NT2/D1 (cell line): ENCODE data around the gene FKBP4.

Source experiments
- DNase-seq: peaks from one replicate; pipeline ENCODE4 v3.0.0-alpha.2; 2011; ENCODE audit warnings: low read depth, low spot score
- H3K27me3 ChIP-seq: 2 replicates; pipeline ENCODE4 v1.6.0; 2011; ENCODE audit warnings: mild to moderate bottlenecking; ENCODE audit not compliant: insufficient read length, insufficient read depth
- H3K36me3 ChIP-seq: 2 replicates; pipeline ENCODE4 v1.6.1; 2011; ENCODE audit warnings: mild to moderate bottlenecking, low read length, mixed read lengths; ENCODE audit not compliant: insufficient read depth, insufficient read length
- H3K4me1 ChIP-seq: 2 replicates; pipeline ENCODE4 v1.5.1; 2011; ENCODE audit not compliant: insufficient read depth, insufficient read length
- H3K4me3 ChIP-seq: 2 replicates; pipeline ENCODE4 v1.5.1; 2011; ENCODE audit warnings: low read depth; ENCODE audit not compliant: insufficient read length
- H3K9ac ChIP-seq: 2 replicates; pipeline ENCODE4 v1.6.0; 2011; ENCODE audit warnings: low read depth; ENCODE audit not compliant: insufficient read length
- H3K9me3 ChIP-seq: 2 replicates; pipeline ENCODE4 v1.5.1; 2011; ENCODE audit warnings: mild to moderate bottlenecking, low read length; ENCODE audit not compliant: insufficient read depth
- SUZ12 ChIP-seq: IDR thresholded peaks from 2 replicates; pipeline ENCODE4 v1.6.1; 2011; ENCODE audit not compliant: insufficient read length, insufficient read depth; ENCODE audit errors: extremely low read depth
- YY1 ChIP-seq: IDR thresholded peaks from 2 replicates; pipeline ENCODE4 v1.6.1; 2011; ENCODE audit not compliant: insufficient read length, insufficient read depth
- ZNF274 ChIP-seq: IDR thresholded peaks from 2 replicates; pipeline ENCODE4 v1.6.1; 2011; ENCODE audit warnings: mild to moderate bottlenecking, low read depth, low read length

Gene FKBP4

DNA sequence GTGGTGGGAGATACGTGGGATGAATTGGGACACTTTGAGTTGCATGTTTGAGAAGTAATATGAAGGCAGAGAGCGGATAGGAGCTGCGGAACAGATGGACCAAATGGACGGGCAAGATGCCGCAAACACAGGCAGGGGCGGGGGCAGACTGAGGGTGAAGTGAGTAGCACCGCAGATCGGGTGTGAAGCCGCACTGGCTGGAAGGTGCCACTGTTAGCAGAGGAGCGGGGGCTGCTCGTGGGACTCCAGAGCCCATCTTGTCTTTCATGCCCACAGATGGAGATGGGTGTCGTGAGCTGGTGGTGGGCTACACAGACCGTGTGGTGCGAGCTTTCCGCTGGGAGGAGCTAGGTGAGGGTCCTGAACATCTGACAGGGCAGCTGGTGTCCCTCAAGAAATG is 25.0 kb downstream of the FKBP4 start:
- DNase-seq: no peak
- H3K9ac ChIP-seq: no peak overlapping the region
- H3K36me3 ChIP-seq: peaks cover 91% of the 10 kb centered on the region
- H3K4me1 ChIP-seq: peaks cover 15% of the 10 kb centered on the region
- no peak overlapping the region for H3K4me3 ChIP-seq
- no peaks in the 10 kb centered on the region for H3K9me3 ChIP-seq
- TF ChIP-seq YY1 (no peak), SUZ12 (no peak), ZNF274 (no peak)
- no peaks in the 10 kb centered on the region for H3K27me3 ChIP-seq

DNA sequence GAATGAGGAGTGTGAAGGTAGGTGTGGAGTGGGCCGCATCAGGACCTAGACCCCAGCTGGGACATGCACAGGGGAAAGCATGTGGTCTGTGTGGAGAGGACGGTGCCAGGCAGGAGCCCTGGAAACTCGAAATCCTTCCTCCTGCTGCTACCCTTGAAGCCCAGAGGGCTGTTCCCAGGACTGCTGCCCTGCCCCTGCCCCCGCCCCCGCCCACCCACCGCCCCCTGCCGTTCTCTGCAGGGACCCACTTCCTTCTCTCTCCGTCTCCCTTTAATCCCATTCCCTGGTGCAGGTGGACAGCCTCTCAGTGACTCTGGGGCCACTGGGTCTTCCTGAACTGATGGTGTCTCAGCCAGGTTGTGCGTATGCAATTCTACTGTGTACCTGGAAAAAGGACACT is 25.7 kb downstream of the FKBP4 start:
- Histone ChIP-seq H3K9ac (no peak overlapping the region), H3K4me1 (peaks cover 18% of the 10 kb centered on the region), H3K4me3 (no peak overlapping the region), H3K27me3 (no peaks in the 10 kb centered on the region), H3K36me3 (peaks cover 91% of the 10 kb centered on the region), H3K9me3 (no peaks in the 10 kb centered on the region)
- TF ChIP-seq ZNF274 (no peak), SUZ12 (no peak), YY1 (no peak)
- DNase-seq: no peak

DNA sequence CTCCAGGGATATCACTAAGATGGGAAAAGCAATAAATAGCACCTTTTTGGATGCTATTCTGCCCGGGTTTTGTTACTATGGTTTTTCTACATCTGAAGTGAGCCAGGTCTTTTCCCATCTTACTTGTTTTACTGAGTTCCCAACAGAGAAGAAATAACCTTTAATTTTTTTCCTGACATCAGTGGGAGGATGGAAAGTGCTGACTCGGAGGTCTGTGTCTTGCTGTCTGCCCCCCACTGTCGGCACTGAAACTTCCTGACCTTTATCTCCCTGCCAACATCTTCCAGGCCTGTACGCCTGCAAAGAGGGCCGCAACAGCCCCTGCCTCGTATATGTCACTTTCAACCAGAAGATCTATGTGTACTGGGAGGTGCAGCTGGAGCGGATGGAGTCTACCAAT is 28.7 kb downstream of the FKBP4 start:
- no peaks in the 10 kb centered on the region for H3K9me3 ChIP-seq
- TF ChIP-seq YY1: no peak
- TF ChIP-seq ZNF274: no peak
- no peak for TF ChIP-seq SUZ12
- no peak overlapping the region for H3K9ac ChIP-seq
- peaks cover 29% of the 10 kb centered on the region for H3K4me1 ChIP-seq
- no peaks in the 10 kb centered on the region for H3K27me3 ChIP-seq
- peaks cover 97% of the 10 kb centered on the region for H3K36me3 ChIP-seq
- H3K4me3 ChIP-seq: no peak overlapping the region
- DNase-seq: no peak

DNA sequence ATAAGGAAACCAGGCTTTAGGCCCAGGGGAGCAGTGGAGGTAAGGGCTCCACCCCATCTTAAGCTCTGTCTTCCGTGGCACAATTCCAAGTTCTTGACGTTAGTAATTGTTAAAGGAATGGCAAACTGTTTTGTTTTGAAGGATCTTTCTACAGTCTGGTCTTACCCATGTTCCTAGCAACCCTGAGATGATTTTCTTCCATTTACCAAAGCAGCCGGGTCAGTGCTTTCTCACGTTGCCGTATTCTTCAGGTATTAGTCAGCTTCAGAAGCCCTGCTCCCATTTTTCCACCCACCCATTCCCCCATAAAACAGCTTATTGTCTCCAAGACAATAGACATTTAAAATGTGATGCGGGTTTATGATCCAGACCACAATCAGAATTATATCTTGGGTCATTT is 29.8 kb downstream of the FKBP4 start:
- Histone ChIP-seq H3K9ac (no peak overlapping the region), H3K36me3 (peaks cover 98% of the 10 kb centered on the region), H3K9me3 (no peaks in the 10 kb centered on the region), H3K4me1 (peaks cover 29% of the 10 kb centered on the region), H3K4me3 (no peak overlapping the region), H3K27me3 (no peaks in the 10 kb centered on the region)
- no peak for DNase-seq
- TF ChIP-seq ZNF274: no peak
- TF ChIP-seq SUZ12: no peak
- TF ChIP-seq YY1: no peak

DNA sequence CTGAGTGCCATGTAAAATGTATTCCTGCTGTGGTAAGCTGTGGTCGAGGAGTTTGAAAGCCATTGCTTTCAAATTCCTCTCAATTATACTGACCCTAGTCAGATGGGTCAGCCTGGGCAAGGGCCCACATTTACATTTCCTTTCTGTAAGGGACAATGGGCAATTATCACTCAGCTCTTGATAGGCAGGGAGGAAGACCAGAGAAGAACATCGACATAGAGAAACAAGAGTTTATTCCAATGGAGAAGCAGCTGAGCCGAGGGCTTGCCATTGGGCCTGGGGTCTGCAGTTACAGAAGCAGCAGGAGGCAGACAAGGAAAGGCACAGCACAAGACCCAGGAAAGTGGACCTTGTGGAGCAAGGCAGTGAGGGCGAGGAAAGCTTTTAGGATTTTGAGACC is 30.4 kb downstream of the FKBP4 start:
- peaks cover 95% of the 10 kb centered on the region for H3K36me3 ChIP-seq
- H3K4me3 ChIP-seq: no peak overlapping the region
- H3K27me3 ChIP-seq: no peaks in the 10 kb centered on the region
- TF ChIP-seq SUZ12: no peak
- H3K9ac ChIP-seq: peak overlapping the region; percentile 62
- peak; percentile 96 for DNase-seq
- H3K9me3 ChIP-seq: no peaks in the 10 kb centered on the region
- H3K4me1 ChIP-seq: peaks cover 24% of the 10 kb centered on the region

DNA sequence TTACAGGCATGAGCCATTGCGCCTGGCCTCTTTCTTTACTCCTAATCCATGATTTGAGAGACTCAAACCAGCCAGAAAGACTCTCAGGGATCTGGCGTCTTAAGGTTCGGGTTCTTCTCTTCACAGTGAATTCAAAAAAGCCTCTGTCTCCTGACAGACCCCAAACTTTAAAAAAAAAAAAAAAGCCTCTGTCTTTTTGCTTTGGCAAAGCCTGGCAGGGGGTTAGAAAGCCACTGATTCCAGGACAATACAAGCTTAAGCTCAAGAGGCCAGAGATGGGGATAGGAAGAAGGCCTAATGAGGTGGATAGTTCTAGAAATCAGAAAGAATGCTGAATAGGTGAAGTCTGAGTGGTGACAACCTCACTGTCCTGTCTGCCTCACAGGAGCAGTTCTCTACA is 31.3 kb downstream of the FKBP4 start:
- H3K9me3 ChIP-seq: no peaks in the 10 kb centered on the region
- no peak overlapping the region for H3K9ac ChIP-seq
- peaks cover 96% of the 10 kb centered on the region for H3K36me3 ChIP-seq
- H3K4me1 ChIP-seq: peaks cover 24% of the 10 kb centered on the region
- TF ChIP-seq ZNF274: no peak
- TF ChIP-seq YY1: no peak
- TF ChIP-seq SUZ12: no peak
- DNase-seq: peak; percentile 59
- no peak overlapping the region for H3K4me3 ChIP-seq
- no peaks in the 10 kb centered on the region for H3K27me3 ChIP-seq

DNA sequence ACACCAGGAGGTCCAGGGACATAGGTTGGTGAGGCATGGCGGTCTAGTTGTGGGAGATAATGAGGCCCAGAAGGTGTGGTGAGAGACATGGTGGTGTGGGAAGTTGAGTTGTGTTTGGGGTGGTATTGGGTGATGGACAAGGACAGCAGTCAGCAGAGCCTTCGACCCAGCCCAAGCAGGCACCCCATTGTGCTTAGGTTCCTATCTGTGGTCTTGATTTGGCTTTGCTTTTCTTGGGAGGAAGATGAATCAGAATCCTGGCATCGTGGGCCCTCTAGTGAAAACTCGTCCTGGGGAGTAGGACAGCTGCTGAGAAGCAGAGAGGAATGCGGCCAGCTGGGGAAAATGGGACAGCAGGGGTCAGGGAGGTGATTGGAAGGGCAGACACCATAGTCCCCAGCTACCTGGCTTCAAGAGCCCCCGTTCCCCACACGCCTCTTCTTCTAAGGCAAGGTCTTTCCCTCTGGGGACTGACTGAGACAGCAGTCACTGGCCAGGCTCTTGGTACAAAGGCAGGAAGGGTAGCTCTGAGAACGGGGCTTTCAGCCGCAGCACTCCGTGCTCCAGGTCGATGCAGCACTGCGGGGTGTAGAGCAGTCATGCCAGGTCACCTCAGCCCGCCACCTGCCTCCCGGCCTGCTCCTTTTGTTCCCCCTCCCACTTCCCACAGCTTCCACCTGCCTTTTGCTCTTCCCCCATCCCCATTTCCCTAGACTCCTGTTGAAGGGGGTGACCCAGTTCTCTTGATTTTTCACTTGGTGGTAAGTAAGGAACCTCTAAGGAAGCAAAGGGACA is 32.1 kb downstream of the FKBP4 start:
- H3K36me3 ChIP-seq: peaks cover 96% of the 10 kb centered on the region
- H3K9me3 ChIP-seq: no peaks in the 10 kb centered on the region
- TF ChIP-seq SUZ12 (no peak), ZNF274 (no peak), YY1 (no peak)
- no peak overlapping the region for H3K4me3 ChIP-seq
- no peak for DNase-seq
- H3K9ac ChIP-seq: no peak overlapping the region
- H3K27me3 ChIP-seq: no peaks in the 10 kb centered on the region
- H3K4me1 ChIP-seq: peaks cover 24% of the 10 kb centered on the region

DNA sequence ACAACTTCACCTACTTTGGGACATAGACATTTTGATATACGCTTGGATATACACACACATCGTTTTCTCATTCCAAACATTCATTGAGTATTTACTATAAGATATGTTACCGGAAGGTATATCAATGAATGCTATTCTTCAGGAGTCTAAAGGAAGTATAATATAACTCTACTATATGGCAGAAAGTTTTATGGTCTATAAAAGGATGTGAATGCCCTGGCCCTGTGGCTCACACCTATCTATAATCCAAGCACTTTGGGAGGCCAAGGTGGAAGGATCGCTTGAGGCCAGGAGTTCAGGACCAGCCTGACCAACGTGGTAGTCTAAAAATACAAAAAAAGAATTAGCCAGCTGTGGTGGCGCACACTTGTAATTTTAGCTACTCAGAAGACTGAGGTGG is 34.5 kb downstream of the FKBP4 start:
- Histone ChIP-seq H3K4me1 (peaks cover 32% of the 10 kb centered on the region), H3K4me3 (no peak overlapping the region), H3K36me3 (peaks cover 91% of the 10 kb centered on the region), H3K9ac (no peak overlapping the region), H3K27me3 (no peaks in the 10 kb centered on the region), H3K9me3 (no peaks in the 10 kb centered on the region)
- DNase-seq: no peak
- TF ChIP-seq SUZ12 (no peak), YY1 (no peak), ZNF274 (no peak)
